HL-60/S4 treated with phorbol 12-myristate 13-acetate at 8.2 ng/mL for 4 days and 3 days (cell line): Measurements from ENCODE around the gene TREX2.
"Not testable (repeated sequence)": the region's sequence is repeated elsewhere in the genome, so short reads cannot be mapped to it uniquely, and the experiment has no call there.

ENCODE experiments used
- in situ Hi-C: fragments of 300-500 bp; cut with MboI; formaldehyde crosslinking; loops from 2 replicates; pipeline ENCODE4 v1.15.0; 2022; ENCODE audit warnings: low sequenced_read_pairs

The TREX2 gene

DNA sequence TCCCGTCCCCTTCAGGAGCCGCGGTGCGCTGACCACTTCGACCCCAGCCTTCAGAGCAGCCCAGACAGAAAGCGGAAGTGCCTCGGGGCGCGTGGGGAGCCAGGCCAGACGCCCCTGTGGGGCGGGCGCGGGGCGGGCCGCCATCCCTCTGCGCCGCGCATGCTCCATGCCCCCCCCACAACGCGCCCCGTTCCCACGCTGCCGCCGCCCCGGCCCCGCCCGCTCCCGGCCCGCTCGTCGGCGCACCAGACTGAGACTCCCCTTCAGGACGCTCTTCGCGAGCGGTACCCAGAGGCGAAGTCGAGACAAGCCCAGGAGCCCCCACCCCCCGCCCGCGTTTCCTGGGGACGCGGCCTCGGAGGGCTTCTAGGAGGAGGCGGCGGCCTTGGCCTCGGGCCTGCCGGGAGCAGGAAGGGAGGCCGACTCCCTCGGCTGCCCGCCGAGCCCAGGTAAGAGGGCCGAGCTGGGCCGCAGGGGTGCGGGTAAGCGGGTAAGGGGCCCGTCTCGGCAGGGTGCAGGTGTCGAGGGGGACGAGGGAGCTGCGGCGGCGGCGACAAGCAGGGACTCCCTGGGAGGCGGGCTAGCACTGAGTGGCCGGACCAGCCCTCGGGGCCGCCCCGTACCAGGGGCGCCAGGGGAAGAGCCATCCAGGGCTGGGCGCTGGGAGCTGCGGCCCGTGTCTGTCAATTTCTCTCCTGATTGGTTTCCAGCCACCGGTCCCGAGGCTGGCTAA, 34.4 kb downstream of the TREX2 start, which contains the start of gene ZFP92:
Gene ZFP92, plus strand, starts transcription at position 218 of the 733 bp plus-strand sequence. CDS start 6,851 bp downstream, outside the sequence.
- in situ Hi-C loops = no loop called here

DNA sequence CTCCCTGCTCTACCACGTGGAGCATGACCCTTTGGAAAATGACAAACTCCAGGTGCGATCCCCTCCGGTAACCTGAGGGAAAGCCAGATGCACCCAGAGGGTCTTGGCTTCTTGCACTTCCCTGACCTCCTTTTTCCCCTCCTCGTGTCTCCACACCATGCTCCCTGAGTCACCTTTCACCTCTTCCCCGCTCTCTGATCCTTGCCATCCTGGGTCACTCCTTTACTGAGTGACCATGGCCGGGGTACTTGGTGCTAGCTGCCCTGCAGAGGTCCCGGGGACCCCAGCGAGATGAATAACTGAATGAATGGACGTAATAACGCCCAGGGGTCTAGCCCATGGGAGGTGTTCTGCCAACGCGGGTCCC, 35.0 kb downstream of the TREX2 start:
- in situ Hi-C loops = no loop called here

DNA sequence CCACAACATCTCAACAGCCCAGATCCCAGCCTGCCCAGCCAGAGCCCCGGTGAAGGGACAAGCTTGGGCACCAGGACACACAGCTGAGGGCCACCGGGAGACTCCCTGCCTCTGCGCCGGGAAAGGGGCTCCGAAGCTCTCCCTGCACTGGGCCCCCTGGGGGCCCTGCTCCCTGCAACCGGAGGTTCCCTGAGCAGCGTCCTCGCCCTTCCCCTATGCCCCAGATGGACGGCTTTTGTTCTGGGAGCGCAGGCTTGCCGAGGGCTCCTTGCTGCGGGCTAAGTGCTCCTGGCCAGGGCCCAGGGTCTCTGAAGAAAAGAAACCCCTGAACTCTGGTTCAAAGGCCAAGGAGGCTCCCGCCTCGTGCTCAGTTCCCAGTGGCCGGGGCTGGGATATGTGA, 35.5 kb downstream of the TREX2 start:
- in situ Hi-C loops = no loop called here

DNA sequence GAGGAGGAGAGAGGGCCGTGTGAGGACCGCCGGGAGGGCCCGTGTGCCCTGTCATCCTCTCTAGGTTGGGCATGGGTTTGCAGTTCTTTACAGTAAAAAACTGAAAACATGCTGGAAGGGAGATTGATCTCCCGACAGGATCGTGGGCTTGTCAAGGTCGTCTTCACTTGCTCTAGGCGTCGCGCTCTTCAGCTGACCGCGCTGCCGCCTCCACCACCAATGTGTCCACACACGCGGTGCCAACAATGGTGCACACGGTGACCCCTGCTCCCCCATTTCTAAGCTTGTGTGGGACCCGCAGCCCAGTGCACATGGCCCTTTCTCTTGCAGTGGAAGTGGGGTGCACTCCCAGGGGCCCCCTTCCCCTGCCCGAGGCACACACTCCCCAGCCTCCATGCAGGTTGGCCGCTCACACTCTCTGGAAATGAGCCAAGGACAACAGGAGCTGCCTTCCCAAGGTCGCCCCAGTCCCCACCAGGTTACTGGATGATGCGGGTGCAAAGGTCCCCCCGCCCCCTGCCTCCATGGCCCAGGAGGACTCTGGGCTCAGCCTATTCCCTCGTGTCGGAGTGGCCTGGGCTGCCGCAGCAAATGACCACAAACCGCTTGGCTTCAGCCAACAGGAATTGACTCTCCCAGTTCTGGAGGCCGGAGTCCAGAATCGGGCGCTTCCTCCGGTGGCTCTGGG, 36.3 kb downstream of the TREX2 start:
- in situ Hi-C loops = no loop called here

DNA sequence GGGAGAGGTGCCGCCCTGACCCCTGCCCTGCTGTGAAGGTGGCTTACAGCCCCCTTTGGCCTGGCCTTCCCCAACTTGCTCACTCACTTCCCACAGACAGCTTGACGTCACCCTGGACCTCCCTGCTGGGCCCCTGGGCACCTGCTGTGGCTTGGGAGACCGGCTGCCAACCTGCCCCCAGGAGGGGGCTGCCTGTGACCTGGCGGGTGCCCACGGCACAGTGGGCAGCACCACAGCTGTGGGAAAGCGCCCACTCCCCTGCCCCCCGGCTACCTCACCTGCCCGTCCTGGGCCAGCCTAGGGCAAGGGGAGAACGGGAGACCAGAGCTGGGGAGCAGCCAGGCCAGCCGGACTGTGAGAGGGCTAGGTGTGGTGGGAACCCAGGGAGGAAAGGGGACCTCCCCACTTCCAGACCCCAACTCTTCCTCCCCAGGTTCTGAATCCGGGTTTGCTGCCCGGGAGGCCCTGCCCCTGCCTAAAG, 36.9 kb downstream of the TREX2 start:
- in situ Hi-C loops = no loop called here

DNA sequence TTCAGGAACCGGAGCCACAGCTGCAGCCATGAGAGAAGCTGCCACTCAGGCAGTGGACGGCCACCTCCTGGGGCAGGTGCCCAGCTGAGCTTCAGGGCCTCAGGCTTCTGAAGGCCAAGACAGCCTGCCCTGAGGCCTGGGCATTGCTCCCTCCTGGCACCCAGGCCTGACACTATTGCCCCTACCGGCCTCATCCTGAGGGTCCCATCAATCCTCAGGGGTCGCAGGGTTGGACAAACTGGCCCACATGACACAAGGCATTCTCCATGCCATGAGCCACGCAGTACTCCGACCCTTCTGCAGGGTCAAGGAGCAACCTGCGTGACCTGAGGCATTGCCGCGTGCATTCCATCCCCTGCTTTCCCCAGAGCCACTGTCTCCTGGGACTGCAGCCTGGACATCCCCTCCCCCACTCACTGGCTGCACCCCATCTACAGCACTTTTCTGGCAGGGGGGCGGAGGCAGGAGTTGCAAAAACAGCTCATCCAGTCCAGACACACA, 37.6 kb downstream of the TREX2 start:
- in situ Hi-C loops = no loop called here

DNA sequence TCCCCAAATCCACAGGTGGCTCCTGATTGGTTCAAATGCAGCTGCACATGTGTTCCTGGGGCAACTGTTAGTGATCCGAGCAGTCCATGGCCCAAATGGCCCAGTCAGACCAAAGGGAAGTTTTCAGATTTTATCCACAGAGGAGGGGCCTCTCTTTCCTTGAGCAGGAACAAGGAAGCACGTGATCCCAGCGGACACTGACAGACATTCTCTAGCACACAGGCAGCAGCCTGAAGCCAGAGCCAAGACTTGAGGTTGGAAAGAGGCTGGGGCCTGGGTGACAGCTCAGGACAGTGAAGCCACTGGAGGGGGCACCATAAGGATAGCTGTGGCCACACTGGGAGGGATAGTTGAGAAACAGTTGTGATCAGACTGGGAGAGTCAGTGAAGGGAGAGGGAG, 38.1 kb downstream of the TREX2 start:
- in situ Hi-C loops = no loop called here

DNA sequence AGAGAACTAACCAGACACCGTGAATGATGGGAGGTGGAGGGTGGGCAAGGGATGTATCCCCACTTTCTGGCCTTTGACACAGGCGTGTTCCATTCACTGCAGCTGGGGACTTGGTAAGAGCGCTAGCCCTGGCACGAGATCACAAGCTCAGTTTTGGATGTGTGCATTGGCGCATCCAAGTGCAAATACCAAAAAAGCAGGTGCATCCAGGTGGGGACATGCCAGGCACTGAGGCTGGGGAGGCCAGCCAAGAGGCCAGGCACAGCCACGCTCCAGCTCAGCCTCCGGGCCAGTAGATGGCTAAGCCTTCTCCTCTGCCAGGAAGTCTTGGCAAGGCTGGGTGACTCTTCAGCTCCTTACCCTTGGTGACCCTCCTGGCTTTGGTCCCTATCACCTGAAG, 39.0 kb downstream of the TREX2 start:
- in situ Hi-C loops = no loop called here

DNA sequence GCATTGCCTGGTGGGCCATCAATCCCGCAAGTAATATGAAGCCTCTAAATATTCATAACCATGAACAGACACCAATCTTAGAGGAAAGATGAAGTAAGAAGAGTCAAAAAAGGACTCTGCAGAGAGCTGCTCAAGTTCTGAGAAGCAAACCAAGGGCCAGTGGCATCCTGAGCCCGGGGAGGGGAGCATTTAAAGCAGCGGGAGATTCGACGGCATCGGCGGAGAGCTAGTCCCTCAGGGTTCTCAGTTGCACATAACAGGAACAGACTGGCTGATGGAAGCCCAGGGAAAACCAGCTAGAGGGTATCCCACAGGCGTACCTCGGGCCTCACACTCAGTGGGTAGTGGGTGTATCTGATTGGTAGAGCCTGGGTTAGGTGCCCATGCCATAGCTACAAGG, 39.8 kb downstream of the TREX2 start:
- in situ Hi-C loops = no loop called here

DNA sequence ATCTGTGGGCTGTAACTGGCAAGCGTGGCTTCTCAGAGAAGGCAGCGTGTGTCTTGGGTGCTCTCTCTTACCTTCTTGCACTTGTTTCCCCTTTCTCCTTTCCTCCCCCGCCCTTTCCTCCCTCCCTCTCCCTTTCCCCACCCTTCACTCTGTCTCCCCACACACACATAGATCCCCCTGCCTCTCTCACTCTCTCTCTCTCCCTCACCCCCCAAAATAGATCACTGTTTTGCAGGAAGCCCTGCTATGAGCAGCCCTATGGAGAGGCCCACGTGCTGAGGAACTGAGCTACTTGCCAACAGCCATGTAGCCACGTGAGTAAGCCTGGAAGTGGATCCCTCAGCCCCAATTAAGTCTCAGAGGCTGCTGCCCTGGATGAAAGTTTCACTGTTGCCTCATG, 40.4 kb downstream of the TREX2 start:
- in situ Hi-C loops = no loop called here

DNA sequence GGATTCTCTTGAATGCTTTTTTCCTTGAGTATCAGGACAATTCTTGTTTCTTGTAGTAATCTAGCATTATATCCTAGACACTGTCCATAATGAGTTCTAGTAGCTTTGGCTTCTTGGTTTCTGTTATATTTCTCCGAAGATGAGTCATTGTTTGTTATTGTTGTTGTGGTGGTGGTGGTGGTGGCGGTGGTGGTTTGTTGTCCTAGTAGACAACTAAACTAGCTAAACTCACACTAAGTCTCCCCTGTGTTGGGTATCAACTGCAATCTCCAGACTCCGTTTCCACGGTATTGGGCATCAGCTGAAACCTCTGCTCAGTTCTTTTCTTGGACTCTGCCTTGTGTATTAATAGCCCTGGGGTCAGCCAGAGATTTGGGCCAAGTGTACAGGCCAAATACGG, 41.5 kb downstream of the TREX2 start:
- in situ Hi-C loops = not testable (repeated sequence)

DNA sequence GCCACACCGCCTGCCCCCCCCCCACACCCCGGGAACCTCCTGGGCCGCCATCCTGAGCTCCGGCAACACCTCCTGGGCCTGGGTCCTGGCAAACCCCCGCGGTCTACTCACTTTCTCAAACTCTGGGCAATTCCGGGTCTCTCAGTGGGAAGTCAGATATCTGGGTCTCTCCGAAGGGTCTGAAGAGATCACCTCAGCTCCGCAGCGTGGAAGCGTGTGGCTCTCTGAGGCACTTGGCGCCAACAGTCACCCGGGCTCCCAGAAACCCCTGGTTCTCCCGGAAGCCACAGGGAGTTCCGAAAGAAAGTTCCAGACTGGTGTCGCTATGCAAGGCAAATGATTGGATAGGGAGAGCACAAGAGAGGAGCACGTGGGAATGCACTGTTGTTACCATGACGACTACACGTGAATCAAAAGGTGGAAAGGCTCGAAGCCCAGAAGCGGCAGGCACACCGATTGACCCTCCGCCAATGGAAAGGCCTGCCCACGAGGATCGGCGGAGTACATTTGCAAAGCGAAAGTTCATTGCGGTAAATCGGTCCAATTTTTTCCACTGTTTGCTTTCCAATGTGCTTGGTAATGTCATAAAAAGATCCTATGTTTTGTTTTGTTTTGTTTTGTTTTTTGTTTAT, 44.6 kb downstream of the TREX2 start, which contains the start of gene PNMA6E:
Gene PNMA6E, minus strand, starts transcription at position 218 of the 632 bp plus-strand sequence. CDS start 2,501 bp downstream, outside the sequence.
- in situ Hi-C loops = no loop called here

DNA sequence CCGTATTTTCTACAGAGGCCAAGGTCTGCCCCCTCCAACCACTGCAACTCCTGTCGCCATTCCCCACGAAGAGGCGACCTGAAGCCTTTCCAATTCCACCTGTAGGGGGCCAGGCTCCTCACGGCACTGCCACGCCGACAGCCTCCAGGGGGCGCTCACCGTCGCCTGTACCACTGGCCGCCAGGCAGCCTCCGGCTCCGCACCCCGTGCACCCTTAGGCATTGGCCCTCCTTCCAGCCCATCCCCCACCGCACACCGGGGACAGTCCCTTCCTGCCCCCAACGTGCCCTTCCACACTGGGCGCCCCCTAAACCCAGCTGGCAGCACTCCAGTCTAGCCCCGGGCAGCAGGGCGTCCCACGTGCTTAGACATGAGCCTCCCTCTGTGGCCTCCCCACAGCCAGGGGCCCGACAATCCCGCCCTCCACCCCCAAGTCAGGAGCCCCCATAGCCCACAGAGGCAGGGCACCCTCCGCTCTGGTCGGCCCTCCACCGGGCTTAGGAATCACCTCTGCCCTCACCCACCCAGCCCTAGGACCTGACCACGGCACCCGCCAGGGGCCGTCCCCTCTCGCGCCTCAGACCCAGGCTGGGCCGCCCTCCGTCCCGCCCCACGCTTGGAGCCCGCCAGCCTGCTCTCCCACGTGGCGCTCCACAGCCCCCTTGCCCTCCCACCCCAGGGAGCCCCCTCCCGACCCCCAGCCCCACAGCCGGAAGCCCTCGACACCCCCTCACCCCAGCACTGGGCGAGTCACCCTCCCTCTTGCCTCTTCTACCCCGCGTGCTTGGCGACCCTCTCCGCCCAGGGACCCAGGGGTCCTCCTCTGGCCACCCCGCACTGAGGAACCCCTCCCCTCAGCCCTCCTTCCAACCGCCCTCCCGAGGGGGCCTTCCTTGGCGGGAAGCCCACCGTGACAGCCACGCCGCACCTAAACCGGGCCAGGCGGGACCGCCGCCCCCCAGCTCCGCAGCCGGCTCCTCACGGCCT, 45.4 kb downstream of the TREX2 start:
- in situ Hi-C loops = no loop called here

DNA sequence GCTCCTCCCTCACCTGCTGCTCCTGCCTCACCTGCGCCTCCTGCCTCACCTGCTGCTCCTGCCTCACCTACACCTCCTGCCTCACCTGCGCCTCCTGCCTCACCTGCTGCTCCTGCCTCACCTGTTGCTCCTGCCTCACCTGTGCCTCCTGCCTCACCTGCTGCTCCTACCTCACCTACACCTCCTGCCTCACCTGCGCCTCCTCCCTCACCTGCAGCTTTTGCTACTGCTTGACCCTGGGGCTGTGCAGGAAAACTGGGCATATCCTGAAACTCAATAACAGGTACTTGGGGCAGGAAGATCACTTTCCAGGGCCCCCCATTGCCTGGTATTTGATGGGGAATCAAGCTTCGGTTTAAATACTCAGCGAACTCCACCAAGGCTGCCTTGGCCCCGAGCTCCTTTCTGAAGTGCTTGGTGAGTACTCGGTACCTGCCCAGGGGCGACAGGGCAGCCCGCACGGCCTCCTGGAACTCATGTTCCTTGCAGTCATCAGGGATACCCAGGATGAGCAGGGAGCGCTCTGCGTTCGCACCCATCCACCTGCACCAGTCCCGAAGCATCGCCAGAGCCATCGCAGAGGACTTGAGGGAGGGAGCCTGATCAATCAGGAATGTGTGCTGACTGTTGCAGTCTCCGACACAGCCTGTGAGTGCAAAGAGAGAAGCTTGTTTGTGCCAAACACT, 47.4 kb downstream of the TREX2 start:
- in situ Hi-C loops = no loop called here

DNA sequence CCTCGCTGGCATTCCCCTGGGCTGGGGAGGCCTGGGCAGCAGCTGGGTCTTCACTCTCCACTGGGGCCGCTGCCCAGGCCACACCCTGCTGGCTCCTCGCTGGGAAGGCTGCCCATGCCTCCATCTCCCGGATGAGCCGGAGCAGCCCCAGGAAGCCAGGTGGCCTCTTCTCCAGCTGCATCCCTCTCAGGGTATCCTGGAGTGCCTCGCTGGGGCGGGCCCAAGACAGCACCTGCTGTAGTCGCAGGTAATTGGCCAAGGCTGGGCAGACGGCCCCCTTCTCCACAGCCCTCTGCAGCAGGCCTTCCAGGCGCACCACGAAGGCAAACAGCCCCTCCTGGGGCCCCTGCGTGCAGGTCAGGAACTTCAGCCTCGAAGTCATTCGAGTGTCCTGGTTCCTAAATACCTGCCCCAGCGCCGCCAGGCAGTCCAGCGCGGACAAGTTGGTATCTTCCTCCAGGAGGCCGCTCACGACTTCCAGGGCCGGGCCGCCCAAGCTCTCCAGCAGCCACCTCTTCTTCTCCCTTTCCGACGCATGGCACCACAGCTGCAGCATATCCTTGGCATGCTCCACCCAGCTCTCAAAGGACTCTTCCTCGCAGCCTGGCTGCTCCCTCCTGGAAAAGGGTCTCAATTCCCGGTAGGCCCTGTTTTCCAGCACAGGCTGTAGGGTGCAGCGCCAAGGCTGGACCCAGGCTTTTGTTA, 48.4 kb downstream of the TREX2 start:
- in situ Hi-C loops = no loop called here

DNA sequence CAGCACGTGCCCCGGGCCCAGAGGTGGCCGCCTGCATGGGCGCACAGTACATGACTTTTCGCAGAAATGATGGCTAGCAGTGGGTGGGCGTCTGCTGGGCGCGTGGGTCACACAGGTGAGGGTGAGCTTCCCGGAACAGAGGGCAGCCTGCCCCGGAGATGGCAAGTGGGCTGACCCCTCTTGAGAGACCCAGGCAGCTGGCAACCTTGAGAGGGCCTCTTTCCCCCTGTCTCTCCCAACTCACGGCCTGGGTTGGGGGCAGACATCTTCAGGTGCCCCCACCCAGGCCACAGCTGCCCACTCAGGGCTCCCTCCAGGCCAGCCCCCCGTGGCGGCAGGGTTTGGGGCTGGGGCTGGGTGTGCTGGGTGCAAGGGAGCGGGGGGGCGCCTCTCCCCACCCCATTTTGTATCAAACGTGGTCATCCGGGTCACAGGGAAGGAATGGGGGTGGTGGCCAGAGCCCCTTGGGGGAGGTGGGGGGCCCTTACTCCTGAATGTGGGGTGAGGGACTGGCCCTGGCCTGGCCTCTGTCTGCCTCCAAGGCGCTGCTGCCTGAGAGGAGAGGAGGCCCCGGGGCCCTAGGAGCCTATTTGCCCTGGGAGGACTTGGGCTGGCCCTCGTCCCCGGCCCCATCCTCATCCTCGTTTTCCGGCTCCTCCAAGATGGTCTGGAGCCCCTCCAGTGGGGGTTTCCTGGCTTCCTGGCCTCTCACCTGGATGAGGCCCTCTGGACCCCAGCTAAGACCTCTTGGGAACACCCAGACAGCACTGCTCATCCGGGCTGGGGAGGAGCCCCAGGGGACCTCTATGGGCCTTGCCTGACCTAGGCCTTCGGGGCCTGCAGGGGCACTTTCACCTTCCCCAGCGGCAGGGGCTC, 49.3 kb downstream of the TREX2 start:
- in situ Hi-C loops = no loop called here

DNA sequence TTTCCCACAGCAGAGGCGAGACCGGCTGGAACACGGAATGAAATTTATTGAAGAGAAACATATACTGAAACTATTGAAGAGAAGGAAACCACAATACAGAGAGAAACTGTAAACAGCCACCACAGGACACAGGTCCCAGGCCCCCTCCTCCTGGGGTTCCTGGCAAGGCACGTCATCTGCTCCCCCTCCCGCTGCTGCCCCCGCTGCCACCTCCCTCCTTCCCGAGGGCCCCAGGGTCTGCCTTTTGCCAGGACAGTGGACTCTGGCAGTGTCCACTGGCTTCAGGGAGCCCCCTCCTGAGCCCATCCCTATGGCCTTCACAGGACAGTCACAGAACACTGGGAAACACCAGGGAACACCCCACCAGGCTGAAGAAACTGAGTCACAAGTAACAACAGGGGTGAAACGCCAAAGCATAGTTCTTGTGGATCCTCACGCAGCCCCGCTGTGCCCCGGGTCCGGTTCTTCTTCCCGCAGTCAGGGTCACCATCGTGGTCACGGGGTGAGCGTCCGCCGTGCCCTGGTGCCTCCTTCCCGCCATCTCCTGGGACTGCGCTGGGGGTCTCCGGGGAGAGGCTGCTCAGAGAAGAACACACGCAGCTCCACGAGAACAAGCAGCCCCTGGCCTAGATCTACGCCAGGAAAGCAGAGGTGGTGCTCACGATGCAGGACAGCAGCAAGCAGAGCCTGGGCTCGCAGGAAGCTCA, 50.1 kb downstream of the TREX2 start:
- in situ Hi-C loops = no loop called here

DNA sequence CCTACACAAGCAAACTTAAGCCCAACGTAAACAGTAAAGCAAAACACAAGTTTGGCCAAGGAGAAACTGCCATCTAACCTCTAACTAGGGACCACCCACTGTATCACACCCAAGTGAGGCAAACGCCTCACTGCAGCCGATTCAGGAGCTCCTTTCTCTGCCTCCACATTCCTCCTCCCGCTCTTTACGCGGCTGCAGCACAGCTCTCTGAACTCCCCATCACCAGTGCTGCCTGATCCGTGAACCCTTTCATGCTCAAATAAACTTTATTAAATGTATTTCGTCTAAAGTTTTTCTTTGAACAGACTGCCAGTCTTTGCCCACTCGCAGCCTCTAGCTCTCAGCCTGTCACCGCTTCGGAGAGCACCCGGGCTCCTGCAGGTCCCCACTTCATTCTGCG, 51.2 kb downstream of the TREX2 start:
- in situ Hi-C loops = no loop called here
